ENCODE results near the gene CCND1. TPM values are rescaled to one million over a fixed set of nuclear protein-coding genes. Genes with fewer than 3 reads are reported as not detected.

CCND1 gene
- total and polyA plus RNA-seq, 10 of the 15 experiments (the other 5 are each of a cell fraction or from before 2014, with no cell fraction given): 0.09 to 6.6 (median 0.59) TPM; not detected in 2

GRCh38 chr11:69592986-69593650, 47.8 kb upstream of the CCND1 start:
- Histone ChIP-seq H3K4me1 (ENCODE audit: control insufficient read depth, insufficient read depth, low read length) (no peaks in the 10 kb centered on the region), H3K9ac (ENCODE audit: control insufficient read depth, insufficient read depth, low read length) (no peak overlapping the region), H3K4me3 (no peak overlapping the region), H3K79me2 (ENCODE audit: control insufficient read depth, insufficient read depth, low read length) (no peaks in the 10 kb centered on the region), H3K27me3 (replicated peaks in 1 of 2; ENCODE audit: control insufficient read depth in 2 of 2, insufficient read depth in 2 of 2, low read length in 1 of 2) (no peaks in the 10 kb centered on the region), H3K4me2 (ENCODE audit: control insufficient read depth, insufficient read depth) (no peak overlapping the region), H3K36me3 (ENCODE audit: control insufficient read depth in 2 of 2, insufficient read depth in 2 of 2, low read length in 1 of 2) (no peaks in the 10 kb centered on the region), H4K20me1 (ENCODE audit: control insufficient read depth, insufficient read depth) (no peaks in the 10 kb centered on the region), H2AFZ (ENCODE audit: control insufficient read depth, low read depth, low read length) (no peak overlapping the region), H3K9me3 (replicated peaks; ENCODE audit: control insufficient read depth, insufficient read depth, low read length) (no peaks in the 10 kb centered on the region; the same call in 2 of the 3 replicates), H3K27ac (ENCODE audit: control insufficient read depth, insufficient read depth) (no peak overlapping the region)
- BruUV-seq (replicated peaks): no TSS peak
- ATAC-seq (no peak), DNase-seq (ENCODE audit: low read depth, low spot score) (no peak), FAIRE-seq (no peak)
- CTCF ChIA-PET: no interaction called here
- RAD21 ChIA-PET (ENCODE audit: unreplicated experiment): no interaction called here
- in situ Hi-C loops (cut with MboI): no loop called here
- intact Hi-C loops (cut with micrococcal nuclease; ENCODE audit: unreplicated experiment): no loop called here
- SMC1A ChIA-PET (ENCODE audit: uncharacterized antibody, unreplicated experiment): no interaction called here
- TF ChIP-seq CBX3 (IDR thresholded peaks at IDR 0.05; ENCODE audit: borderline replicate concordance, low read depth) (no peak), ZNF217 (IDR thresholded peaks at IDR 0.05) (no peak), SMARCA5 (IDR thresholded peaks at IDR 0.05) (no peak), WRNIP1 (IDR thresholded peaks at IDR 0.05; ENCODE audit: borderline replicate concordance, low read depth, low read length) (no peak), CHD2 (IDR thresholded peaks at IDR 0.05; ENCODE audit: borderline replicate concordance, low read depth, low read length) (no peak), ASH2L (IDR thresholded peaks at IDR 0.05; ENCODE audit: borderline replicate concordance, low read depth) (no peak), SUZ12 (IDR thresholded peaks at IDR 0.05; ENCODE audit: unreplicated experiment) (no peak), SREBF1 (IDR thresholded peaks at IDR 0.05; ENCODE audit: low read length) (no peak), SREBF2 (IDR thresholded peaks at IDR 0.05; ENCODE audit: low read length) (no peak), RFX5 (IDR thresholded peaks at IDR 0.05; ENCODE audit: low read depth, low read length) (no peak), KDM1A (IDR thresholded peaks at IDR 0.05; ENCODE audit: borderline replicate concordance) (no peak), TCF3 (IDR thresholded peaks at IDR 0.05; ENCODE audit: borderline replicate concordance, insufficient read depth, low read depth, low read length) (no peak), FOXM1 (IDR thresholded peaks at IDR 0.05; ENCODE audit: low read depth, low read length) (no peak), SMAD1 (IDR thresholded peaks at IDR 0.05; ENCODE audit: low read depth, partially characterized antibody) (no peak)
- 74% methylated on average over 27 of the region's 31 CpGs for WGBS (ENCODE audit: insufficient coverage, insufficient replicate concordance, low lambda C conversion rate, missing lambda C conversion rate)
- POLR2A ChIA-PET: no interaction called here
